ENCODE data around the gene ABCA13. TPM values are rescaled to one million over a fixed set of nuclear protein-coding genes. Genes with fewer than 3 reads are reported as not detected.
A peak's percentile ranks its signal among the peaks of the same experiment; 100 is the strongest.
"Not testable (repeated sequence)": the region's sequence is repeated elsewhere in the genome, so short reads cannot be mapped to it uniquely, and the experiment has no call there.

The ABCA13 gene
- total RNA-seq, 1 donor from 2014 or later, result not detected

- no peak for DNase-seq (ENCODE audit: low read depth in 2 of 2)
Observed at GRCh38 chr7:48173313-48173712, 2.1 kb downstream of the ABCA13 start.

DNA sequence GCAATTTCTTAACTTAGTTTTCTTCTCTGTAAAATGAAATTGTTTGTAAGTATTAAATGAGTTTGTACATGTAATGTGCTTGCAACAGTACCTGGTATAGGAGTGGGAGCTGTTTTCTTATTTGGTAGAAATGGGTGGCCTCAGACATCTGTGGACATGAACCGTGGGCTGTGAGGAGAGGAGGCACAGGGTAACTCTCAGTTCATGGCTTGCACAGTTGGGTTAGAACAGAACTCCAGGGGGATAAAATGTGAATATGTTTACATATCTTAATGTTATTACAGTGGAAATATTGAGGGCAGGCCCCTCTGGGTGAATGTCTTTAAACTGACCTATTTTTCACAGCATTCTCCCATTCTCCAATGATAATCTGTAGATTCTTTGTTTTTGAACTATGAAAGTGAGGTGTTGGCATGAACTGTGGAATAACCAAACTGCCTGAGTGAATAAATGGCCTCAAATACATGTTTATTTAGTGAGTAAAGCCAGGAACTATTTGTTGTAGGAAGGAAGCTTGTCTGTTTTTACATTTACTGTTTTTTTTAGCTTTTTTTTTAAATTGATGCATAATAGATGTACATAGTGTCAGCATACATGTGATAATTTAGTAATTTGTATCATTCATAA, 2.6 kb downstream of the ABCA13 start:
- DNase-seq (ENCODE audit: low read depth in 2 of 2), result peak; percentile 86

DNA sequence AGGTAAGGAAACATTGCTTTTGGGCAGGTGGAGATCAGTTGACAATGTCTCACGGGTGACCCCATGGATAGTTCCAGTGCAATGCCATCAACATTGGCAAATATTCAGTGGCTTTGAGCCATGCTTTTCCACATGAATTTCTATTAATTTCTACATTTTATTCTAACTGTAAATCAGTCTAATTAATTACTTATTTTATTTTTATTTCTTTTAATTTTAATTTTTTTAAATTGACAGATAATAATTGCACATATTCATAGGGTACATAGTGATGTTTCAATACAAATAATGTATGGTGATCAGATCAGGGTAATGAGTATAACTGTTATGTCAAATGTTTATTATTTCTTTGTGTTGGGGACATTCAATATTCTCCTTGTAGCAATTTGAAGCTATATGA, 3.8 kb downstream of the ABCA13 start:
- DNase-seq (ENCODE audit: low read depth in 2 of 2), result no peak

DNA sequence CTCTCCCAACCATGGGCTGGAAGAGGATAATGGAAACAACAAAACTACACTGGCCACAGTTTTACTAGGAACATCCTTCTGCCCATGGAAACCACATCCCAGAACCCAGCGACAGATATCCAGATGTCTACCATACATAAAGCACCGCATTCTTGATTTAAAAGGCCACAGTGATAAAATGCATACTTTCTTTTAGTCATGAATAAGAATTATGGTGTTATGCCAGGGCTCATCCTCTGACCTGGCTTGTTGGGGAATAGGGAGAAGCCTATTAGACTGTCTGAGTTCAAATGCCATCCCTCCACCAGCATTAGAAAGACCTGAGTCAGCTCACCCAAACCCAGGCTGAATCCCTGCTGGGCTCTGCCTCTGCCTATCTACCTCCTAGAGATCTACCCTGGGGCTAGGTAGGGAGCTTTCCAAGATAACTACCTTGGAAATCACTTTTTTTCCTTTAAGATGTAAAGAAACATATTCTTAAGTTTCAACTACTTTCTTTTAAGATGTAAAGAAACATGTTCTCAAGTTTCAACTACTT, 5.2 kb downstream of the ABCA13 start:
- DNase-seq (ENCODE audit: low read depth in 2 of 2), result no peak

GRCh38 chr7:48177271-48177670, 6.0 kb downstream of the ABCA13 start:
- DNase-seq (ENCODE audit: low read depth in 2 of 2), result no peak

DNA sequence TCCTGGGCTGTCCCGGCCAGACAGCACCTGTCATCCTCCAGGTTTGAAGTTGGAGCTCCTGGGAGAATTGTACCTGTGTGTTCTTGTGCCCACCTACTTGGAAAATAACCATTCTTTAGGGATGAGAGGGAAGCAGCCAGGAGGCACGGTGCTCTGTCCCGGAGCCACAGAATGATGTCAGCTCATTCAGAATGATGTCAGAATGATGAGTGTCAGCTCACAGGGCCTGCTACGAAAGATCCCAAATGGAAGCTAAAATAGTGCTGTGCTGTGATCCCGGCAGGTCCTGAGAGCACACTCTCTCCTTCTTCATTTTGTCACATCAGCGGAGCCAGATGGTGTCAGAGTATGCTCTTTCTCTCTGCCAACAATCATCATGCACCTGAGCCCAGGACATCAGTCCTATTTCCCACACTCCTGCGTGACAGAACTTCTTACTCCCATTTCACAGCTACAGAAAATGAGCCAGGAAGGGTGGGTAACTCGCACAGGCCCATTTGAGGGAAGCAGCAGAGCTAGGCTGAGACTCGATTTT, 8.3 kb downstream of the ABCA13 start:
- DNase-seq (ENCODE audit: low read depth in 2 of 2), result no peak

- DNase-seq (ENCODE audit: low read depth in 2 of 2), result no peak
Observed at GRCh38 chr7:48180981-48181380, 9.7 kb downstream of the ABCA13 start.

DNA sequence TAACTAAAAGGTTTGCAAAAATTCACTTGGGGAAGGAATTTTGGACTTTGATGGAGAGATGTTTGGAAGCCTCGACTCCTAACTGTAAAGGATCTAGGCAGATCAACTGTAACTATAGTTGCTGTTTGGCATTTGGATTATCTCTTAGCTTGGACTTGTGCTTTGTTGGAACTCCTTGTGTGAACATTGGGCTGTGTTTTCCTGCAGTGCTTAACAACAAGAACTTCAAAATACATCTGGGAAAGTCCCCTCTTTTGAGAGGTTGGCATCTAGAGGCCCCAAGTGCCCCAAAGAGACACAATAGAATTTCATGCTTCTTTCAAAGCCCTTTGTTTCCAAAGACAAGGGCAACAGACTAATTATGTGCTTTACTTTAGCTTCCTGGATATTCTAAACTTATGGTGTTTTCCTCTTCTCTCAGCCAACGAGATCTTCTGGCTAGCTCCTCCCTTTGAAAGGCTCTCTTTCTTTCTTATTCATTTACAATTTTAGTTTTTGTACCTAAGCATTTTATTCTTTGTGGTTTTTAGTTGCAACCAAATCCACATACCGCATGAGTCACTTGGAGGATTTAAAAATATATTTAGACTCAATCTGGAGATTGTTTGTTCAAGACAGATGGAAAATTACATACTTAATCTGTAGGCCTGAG, 11.6 kb downstream of the ABCA13 start:
- DNase-seq (ENCODE audit: low read depth in 2 of 2), result peak in 1 of 2 donors; percentile 55

GRCh38 chr7:48183370-48183743, 12.1 kb downstream of the ABCA13 start:
- no peak for DNase-seq (ENCODE audit: low read depth in 2 of 2)

DNA sequence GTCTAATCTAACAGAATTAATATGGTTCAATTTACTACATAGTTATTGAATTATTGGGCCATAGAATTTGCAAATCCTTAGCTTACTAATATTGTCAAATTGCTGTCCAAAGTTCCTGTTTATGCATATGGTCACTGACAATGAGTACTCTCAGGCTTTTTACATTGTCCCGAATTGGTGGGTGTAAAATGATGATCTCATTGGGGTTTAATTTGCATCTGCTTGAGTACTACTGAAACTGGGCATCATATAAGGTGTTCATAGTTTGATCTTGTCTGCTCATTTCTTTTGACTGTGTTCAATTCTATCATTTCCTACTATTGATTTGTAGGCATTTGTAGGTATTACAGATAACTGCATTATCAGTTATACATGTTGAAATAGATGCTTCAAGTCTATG, 12.7 kb downstream of the ABCA13 start:
- no peak for DNase-seq (ENCODE audit: low read depth in 2 of 2)

DNA sequence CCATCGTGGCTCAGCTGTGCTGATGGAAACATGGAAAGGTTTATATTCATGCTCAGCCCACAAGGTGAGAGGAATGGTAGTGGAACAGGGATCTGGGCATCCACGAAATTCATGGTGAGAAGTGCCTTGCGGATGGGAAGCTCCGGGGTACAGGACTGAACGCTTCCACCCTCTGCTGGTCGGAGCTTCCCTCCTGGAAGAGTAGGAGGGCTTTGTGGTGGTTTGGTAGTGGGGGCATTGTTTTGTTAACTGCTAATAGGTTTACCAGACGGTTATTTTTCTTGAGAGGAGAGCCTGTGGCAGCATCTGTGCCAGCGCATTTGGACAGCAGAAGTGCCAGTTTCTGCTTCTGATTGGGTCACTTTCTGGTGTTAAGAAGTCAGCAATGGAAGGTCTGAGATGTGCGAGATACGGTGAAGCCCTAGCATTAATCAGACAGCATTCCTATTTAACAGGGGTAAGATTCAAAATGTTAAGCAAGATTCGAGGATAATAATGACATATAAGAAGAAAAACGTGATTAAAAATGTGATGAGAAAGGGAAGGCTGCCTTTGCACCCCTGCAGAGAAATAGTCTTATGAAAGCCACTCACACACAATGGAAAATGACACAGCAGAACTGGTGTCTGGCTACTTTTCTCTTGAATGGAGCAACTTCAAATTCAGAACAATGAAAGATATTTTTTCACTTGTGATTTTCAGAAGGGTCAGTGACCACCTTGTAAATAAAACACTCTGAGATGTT, 17.7 kb downstream of the ABCA13 start:
- DNase-seq (ENCODE audit: low read depth in 2 of 2), result no peak

GRCh38 chr7:48192996-48193395, 21.7 kb downstream of the ABCA13 start:
- no peak for DNase-seq (ENCODE audit: low read depth in 2 of 2)

DNA sequence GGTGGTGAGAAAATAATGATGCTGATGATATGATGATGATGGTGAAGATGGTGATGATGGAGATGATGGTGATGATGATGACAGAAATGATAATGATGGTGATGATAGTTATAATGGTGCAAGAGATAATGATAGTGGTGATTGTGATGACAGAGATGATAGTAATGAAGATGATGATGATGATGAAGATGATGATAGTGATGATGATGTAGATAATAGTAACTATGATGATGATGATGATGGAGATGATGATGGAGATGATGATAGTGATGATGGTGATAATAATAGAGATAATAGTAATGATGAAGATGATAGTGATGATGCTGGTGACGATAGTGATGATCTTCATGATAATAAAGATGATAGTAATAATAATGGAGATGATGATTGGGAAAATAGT, 22.2 kb downstream of the ABCA13 start:
- DNase-seq (ENCODE audit: low read depth in 2 of 2), result no peak

GRCh38 chr7:48200946-48201589, 29.8 kb downstream of the ABCA13 start:
- DNase-seq (ENCODE audit: low read depth in 2 of 2), result not testable (repeated sequence)

- DNase-seq (ENCODE audit: low read depth in 2 of 2), result not testable (repeated sequence)
Observed at GRCh38 chr7:48202916-48203315, 31.7 kb downstream of the ABCA13 start.

GRCh38 chr7:48207155-48207675, 36.0 kb downstream of the ABCA13 start:
- DNase-seq (ENCODE audit: low read depth in 2 of 2), result no peak

GRCh38 chr7:48209004-48209600, 37.8 kb downstream of the ABCA13 start:
- DNase-seq (ENCODE audit: low read depth in 2 of 2), result no peak

- DNase-seq (ENCODE audit: low read depth in 2 of 2), result no peak
Observed at GRCh38 chr7:48213226-48213625, 42.0 kb downstream of the ABCA13 start.

DNA sequence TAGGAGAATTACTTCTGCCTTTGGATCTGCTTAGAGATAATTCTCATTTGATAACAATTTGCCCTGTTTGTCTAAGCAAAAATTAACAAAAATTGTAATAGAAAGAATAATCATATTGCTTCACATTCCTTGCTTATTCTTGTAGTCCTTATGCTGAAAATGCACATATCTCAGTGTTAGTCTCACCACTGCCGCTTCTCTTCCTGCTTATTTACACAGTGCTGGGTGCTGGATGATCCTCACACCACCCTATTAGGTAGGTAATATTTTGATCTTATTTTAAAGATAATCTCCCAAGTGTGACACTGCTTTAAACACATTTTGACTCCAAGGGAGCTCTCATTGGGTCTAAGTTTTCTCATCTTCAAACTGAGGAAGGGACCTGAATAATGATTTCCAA, 46.0 kb downstream of the ABCA13 start:
- DNase-seq (ENCODE audit: low read depth in 2 of 2), result no peak

GRCh38 chr7:48217753-48218152, 46.5 kb downstream of the ABCA13 start:
- no peak for DNase-seq (ENCODE audit: low read depth in 2 of 2)

- no peak for DNase-seq (ENCODE audit: low read depth in 2 of 2)
Observed at GRCh38 chr7:48224042-48224441, 52.8 kb downstream of the ABCA13 start.

All from dermis microvascular lymphatic vessel endothelial cell (primary cell).